NAMALWA (cell line): ENCODE measurements around the gene FZD10.

Experiments used
- DNase-seq: peaks from one replicate; pipeline ENCODE4 v3.0.0-alpha.2; 2015; ENCODE audit warnings: low spot score

Gene FZD10, protein sequence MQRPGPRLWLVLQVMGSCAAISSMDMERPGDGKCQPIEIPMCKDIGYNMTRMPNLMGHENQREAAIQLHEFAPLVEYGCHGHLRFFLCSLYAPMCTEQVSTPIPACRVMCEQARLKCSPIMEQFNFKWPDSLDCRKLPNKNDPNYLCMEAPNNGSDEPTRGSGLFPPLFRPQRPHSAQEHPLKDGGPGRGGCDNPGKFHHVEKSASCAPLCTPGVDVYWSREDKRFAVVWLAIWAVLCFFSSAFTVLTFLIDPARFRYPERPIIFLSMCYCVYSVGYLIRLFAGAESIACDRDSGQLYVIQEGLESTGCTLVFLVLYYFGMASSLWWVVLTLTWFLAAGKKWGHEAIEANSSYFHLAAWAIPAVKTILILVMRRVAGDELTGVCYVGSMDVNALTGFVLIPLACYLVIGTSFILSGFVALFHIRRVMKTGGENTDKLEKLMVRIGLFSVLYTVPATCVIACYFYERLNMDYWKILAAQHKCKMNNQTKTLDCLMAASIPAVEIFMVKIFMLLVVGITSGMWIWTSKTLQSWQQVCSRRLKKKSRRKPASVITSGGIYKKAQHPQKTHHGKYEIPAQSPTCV

DNA sequence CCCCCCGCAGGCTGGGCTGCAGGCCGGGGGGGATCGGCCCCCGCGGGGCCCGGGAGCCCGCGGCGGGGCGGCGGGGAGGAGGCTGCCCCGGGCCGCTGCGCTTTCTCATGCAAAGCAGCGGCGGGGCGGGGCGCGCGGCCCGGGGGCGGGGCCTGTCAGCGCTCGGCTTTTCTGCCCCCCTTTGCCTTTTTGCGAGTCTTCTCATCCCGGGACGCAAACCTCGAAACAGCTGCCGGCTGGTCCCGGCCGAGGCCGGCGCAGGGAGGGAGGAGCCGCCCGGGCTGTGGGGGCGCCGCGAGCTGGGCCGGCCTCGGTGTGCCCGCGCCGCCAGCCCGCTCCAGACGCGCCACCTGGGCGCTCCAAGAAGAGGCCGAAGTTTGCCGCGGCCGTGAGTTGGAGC lies at the start of gene FZD10:
Gene FZD10, plus strand, starts transcription at position 198 of the 400 bp plus-strand sequence. CDS start 479 bp downstream, outside the sequence.
- no peak for DNase-seq

DNA sequence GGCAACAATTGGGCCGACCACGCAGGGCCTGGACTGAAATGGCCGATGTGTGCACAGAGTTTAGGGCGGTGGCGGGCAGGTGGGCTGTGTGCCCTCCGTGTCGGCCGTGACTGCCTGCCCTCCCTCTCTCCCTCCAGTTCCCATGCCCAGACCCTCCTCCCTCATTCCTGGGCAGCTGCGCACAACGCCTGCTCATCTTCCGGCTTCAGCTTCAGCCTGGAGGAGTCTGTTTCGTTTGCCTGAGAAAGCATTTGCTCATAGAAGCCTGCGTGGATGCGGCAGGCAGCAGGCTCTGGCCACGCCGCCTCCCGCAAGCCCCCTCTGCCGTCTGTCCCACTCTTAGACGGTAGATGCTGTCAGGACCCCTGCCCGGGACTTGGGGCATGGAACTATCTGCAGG lies 47.3 kb upstream of the FZD10 start:
- no peak for DNase-seq

DNA sequence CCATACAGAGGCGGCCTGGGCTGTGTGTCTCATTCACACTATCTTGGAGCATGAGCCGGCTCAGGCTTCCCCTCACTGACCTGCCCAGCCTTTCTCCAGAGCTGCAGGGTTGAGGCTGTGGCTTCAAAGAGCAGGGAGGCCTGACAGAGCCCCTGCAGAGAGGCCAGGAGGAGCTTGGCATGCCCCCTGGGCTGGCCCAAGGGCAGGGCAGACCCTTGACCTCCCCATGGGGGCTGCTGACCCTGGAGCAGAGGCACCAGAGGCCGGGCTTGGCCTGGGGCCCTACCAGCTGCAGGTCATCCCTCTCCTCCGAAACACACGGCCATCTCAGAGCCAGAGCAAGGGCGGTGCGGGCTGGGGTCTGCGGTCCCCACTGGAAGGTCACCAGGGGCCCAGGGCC lies 46.6 kb upstream of the FZD10 start:
- no peak for DNase-seq

DNA sequence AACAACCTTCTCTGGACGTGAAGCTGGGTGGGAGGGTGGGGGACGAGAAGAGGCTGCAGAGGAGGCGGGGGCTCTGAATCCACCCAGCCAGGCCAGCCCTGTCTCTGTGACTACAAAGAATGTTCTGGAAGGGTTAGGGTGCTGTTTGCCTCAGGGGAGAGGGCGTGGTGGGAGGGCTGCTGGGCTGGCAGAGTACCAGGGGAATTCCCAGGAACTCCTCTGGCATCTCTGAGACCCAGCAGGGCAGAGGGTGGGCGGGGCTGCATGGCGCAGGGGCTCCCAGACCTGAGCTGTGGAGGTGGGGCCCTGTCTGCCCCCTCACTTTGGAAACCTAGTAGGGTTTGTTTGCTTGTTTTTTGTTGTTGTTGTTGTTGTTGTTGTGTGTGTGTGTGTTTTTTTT lies 45.5 kb upstream of the FZD10 start:
- DNase-seq = no peak

DNA sequence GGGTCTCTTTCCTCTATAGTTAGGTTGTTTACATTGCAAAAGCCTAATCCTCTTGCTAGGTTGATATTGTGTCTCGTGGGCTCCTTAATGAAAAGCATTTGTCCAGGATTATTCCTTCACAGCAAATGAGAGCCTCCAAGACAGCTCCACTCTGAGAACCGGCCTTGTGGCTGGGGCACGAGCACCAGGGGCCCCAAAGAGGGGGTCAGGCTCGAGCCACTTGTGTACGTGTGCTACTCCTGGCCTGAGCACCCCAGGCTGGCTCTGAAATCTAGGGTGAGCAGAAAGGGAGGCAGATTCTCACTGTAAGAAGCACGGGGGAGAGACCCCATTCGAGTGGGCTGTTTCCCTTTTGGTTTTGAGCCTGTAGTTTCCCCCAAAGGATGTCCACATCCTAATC lies 45.0 kb upstream of the FZD10 start:
- DNase-seq = no peak

DNA sequence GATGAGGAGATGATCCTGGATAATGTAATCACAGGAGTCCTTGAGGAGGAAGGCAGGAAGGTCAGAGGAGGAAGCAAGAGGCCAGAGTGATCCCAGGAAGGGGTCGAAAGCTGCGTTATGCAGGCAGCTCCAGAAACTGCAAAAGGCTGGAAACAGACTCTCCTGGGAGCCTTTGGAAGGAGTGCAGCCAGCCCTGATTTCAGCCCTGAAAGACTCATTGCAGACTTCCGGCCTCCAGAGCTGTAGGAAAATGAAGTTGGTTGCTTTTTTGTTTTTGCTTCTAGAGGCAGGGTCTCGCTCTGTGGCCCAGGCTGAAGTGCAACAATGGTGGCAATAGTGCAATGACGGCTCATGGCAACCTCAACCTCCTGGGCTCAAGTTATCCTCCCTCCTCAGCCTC lies 44.6 kb upstream of the FZD10 start:
- DNase-seq = no peak

DNA sequence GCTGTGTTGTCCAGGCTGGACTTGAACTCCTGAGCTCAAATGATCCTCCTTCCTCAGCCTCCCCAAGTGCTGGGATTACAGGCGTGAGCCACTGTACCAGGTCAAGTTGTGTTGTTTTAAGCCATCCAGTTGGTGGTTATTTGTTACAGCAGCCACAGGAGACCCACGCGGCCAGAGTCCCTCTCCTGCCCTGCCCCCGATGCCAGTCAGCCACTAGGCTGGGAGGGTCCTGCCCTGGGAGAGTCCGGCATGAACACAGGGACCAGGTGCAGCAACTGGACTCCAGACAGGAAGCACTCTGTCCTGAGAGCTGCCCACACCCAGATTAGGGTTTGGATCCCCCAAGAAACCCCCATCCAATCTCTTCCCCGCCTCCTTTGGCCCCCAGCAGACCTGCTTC lies 44.1 kb upstream of the FZD10 start:
- no peak for DNase-seq

DNA sequence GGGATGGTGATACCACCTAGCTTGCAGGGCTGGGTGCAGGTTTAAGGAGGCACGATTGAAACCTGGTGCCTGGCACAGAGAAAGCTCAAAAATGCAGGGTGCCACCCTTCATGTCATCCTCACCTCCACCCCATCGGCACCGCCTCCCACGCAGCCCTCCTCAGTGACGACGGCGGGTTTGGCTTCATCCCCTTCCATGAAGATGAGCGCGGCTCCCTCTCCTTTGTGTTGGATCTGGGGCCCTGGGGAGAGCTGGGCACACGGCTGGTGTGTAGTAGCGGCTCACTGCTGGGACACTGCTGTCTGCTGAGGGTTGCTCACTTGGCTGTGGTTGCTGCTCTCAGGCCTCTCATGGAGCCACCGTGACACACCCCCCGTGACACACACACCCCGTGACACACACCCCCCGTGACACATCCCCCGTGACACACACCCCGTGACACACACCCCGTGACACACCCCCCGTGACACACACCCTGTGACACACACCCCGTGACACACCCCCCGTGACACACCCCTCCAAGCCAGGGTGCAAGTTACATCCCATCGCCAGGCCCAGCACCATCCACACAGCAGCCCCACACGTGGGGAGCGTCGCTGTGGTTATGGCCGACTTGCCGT lies 42.9 kb upstream of the FZD10 start:
- DNase-seq = no peak

DNA sequence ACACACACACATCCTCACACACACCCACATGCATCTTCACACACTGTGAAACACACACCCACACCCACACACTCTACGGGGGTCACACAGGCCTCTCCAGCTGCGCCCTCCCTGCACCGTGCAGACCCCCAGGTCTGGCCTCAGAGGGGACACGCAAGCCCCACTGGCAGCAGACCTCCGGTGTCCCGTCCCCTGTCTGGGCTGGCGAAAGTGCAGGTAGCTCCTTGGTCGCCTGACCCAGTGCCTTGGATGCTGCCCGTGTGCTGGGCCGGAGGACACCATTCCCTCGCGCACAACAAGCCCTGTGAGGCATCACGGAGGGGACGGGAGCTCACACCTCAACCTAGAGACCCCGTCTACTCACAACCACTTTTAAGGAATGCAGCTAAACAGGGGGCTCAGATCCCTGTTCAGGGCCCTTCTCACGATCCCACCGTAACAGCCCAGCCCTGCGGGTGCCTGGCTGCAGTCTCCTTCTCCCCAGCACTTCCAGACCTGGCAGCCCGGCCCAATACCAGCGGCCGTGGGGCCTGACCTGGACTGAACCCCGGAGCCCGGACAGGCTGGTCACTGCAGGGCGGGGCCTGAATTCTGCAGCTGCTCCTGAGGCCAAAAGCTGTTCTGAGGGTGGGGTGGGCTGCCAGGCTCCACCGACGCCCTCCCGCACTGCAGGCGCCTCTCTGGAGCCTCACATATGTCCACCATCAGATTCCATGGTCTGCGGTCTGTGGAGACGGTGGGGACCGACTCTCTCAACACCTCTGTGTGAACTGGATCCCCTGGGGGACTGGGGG lies 42.1 kb upstream of the FZD10 start:
- DNase-seq = no peak

DNA sequence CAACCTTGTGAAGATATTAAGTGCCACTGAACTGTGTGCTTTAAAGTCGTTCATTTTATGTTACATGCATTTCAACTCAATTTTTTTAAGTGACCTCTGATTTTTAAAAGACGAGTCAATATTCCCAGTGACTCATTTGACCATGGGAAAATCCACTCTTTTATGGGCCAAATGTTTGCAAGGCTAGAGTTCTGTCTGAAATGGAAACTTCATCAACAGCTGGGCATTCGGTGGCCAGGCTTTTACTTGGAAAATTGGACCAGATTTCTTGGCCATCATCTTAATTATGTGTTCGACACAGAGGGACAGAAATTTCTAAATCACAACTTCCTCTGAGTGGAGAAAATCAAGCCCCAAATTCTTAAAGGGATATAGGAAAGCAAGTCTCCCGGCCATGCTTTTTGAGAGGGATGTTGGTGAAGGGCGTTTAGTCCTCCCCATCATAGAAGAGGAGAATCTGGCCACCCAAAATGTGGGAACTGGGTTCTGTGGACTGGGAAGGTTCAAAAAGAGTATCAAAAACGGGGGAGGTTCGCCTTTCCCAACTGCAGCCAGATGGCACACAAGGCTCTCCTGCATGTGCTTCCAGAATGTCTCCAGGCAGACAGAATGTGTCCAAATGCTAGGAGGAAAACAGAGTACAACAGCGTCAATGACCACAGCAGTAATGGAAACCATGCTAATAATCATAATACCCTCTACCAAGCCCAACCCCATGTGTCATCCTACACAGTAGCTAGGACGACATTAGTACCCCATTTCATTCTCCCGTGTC lies 40.9 kb upstream of the FZD10 start:
- DNase-seq = no peak

DNA sequence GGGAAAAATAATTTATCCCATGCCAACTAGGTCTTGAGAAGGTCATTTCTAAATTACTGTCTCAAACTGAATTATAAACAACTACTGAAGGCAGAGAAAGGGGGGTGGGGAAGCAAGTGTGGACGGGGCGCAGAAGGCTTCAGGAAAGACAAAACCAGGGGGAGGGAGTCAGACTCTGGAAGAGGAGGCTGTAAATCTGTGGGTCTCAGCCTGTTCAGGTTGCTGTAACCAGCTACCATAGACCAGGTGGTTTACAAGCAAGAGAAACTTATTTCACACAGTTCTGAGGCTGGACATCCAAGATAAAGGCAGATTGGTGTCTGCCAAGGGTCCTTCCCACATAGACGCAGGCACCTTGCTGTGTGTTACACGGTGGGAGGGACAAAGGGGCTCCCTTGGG lies 39.9 kb upstream of the FZD10 start:
- DNase-seq = no peak

DNA sequence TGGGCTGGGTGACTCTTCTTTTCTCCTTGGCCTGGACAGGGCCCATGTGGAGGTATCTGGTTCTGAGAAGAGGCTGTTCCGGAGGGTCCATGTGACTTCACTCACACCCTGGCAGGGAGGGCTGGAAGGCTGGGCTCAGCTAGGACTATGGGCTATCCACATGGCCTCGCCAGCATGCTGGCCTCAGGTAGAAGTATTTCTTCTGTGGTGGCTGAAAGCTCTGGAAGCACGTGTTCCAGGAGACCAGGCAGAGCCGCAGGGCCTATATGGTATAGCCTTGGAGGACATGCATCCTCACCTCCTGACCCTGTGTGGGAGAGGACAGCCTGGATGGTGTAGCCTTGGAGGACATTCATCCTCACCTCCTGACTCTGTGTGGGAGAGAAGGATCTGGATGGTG lies 38.2 kb upstream of the FZD10 start:
- DNase-seq = no peak

DNA sequence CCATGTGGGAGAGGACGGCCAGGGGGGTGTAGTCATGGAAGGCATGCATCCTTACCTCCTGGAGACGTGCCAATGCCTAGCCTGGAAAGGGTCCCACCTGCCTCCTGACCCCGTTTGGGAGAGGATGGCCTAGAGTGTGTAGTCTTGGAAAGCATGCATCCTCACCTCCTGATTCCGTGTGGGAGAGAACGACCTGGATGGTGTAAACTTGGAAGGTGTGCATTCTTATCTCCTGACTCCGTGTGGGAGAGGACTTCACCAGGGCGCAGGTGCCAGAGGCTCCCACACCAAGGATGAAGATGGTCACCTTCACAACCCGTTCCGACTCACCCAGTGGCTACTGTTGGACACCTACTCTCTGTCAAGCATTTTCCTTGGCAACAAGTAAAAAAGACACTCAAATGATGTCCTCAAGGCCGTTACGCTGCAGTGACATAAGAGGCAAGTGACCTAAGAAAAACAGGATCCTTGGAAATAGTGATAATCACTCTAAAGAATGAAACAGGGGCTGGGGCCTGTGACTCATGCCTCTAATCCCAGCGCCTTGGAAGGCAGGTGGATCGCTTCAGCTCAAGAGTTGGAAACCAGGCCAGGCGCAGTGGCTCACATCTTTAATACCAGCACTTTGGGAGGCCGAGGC lies 37.5 kb upstream of the FZD10 start:
- no peak for DNase-seq

DNA sequence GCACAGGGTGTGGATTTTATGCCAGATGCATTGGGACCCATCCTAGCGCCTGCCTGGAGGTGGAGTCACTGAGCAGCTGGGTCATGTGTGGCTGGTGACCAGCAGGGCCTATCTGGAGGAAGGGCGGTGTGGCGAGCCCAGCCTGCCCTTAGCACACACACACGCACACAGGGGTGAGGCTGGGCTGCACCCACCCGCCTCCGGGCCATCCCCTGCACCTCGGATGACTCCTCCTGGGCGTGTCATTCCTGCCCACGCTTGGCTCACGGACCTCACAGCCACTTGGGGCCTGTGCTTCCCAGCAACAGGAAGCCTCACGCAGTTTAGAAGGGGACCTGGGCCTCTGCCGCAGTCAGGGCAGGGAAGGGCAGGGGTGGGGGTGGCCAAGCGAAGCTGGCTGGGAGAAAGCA lies 36.2 kb upstream of the FZD10 start:
- DNase-seq = no peak

DNA sequence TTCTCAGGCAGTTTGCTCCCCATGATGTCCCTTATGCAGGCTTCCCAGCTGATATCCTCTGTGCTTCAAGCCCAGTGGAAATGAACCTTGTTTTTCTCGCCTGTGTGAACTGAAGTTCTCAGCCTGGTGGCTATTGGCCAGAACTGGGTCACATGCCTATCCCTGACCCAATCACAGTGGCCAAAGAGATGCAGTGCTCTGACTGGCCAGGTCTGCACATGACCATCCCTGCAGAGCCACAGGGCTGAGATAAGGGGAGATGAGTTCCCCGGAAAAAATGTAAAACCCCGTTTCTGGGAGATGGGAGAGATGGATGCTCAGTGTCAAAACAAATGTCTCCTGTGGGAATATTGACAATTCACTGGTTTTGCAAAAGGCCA lies 34.7 kb upstream of the FZD10 start:
- peak; percentile 31 for DNase-seq

DNA sequence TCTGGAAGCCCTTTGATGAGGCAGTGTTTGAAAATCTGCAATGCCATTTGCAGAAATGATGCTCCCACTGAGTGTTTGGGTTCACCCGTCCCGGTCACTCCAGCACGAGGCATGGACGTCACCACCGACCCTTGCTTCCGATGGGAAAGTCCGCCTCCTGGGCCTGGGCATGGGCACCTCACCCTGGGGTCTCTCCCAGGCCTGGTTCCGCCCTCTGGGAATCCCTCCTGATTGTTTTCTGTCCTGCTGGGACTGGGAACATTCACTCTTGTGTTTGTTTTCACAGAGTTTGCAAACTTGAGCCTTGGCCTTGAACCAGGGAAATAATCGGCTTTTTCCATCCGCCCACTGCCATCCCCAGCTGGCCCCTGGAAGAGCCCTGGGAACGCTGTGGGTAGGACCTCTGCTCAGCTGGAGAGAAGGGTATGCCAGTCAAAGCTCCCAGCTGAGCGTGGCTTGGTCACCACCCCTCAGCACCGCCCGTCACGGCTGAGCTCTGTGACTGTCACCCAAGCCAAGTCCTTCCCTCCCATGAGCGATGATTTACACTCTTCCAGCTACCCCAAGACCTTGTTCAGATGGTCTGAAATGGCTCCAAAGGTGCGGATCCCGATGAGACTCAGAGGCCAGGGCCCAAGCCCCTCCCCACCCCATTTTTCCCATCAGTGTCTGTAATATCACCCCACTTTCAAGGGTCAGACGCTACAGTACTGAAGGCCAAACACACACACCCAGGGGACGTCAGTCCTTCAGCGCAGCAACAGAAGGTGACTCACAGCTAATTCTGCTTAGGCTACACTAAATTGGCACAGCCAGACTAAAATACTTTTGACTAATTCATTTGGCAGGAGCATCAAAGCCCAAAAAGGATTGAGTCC lies 34.1 kb upstream of the FZD10 start:
- DNase-seq = no peak

DNA sequence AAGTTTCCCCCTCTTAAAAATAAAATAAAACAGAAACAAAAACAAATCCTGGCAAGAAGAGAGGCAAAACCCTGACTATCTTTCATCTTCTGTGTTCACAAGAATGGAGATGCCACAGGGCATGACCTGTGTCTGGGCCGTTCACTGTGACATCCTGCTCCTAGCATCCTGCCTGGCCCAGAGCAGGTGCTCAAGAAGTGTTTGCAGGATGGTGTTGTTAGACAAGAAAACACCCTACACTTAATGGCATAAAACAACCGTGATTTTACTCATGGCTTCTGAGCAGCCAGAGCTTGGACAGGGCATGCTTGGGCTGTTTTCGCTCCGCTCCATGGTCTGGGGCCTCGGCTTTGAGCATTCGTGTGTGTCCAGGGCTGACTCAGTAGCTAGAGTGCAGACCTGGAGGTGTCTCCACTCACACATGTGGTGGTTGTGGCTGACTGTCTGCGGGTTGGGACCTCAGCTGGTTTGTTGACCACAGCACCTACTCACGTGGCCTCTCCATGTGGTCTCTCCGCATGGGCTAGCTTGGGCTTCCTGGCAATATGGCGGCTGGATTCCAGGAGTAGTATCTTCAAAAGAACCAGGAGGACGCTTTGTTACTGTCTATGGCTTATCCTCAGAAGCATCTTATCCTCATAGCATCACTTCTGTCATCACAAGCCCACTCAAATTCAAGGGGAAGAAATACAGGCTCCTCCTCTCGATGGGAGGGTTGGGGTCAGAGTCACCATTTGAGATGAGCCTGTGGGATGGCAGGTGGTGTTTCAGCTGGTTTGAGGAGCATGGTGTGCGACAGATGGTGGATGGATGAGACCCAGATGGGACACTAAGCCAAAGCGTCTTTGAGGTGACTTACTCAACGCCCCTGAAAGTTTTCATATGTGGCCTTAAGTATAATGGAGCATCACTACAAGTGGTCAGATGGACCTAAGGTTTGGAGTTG lies 33.2 kb upstream of the FZD10 start:
- DNase-seq = no peak

DNA sequence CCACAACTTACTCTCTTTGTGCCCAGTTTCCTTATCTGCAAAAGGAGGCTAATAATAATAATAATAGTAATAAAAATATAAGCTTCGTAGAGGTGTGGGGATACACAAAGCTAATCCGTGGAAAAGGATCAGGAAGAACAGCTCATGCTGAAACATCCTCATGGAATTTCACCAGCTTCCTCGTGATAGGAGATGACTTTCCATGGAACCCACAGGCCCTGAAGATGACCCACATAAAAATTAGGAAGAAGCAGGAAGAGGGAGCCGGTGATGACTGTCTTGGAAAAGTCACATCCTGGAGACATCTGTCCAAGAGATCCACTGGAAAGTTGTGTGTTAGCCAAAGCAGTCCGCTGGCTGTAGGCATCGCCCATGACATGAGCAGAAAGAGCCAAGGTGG lies 31.9 kb upstream of the FZD10 start:
- no peak for DNase-seq

DNA sequence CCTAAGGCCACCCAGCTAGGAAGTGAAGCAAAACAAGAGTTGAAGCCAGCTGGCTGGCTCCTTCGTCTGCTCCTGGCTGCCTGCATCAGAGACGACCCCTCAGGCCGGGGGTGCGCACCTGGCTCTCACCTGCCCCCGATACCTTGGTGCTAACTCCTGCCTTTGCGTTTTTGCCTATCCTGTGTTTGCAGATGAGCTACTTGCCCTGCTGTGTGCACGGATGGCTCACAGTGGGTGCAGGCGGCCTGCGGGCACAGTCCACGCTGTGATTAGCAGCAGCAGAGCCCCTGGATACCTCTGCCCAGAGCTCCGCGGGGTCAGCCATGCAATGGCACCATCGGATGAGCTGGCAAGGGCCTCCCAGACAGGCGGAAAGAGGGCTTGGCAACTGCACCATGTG lies 31.2 kb upstream of the FZD10 start:
- no peak for DNase-seq
